GM12892 (cell line): Measurements from ENCODE around the gene DNMT1.
A peak's percentile ranks its signal among the peaks of the same experiment; 100 is the strongest.

ENCODE experiments used
- DNase-seq: peaks from one replicate; pipeline ENCODE4 v3.0.0; 2011; ENCODE audit not compliant: insufficient read length
- FAIRE-seq: peaks from 2 replicates; lab custom pipeline; 2011; peaks lifted over from hg19 to GRCh38; lab: Jason Lieb, UNC
- POLR2A ChIP-seq: IDR thresholded peaks from 2 replicates; pipeline ENCODE4 v1.6.1; 2011; ENCODE audit warnings: low read depth, low read length, control low read depth
- POLR2AphosphoS5 ChIP-seq: IDR thresholded peaks from 2 replicates; pipeline ENCODE4 v1.6.1; 2011; ENCODE audit warnings: low read depth, low read length, control low read depth
- TAF1 ChIP-seq: IDR thresholded peaks from 2 replicates; pipeline ENCODE4 v1.6.1; 2011; ENCODE audit warnings: low read depth, mild to moderate bottlenecking, control low read depth, low read length, borderline replicate concordance

The DNMT1 gene

GRCh38 chr19:10134040-10134439, 60.7 kb downstream of the DNMT1 start:
- no peak for DNase-seq
- TF ChIP-seq POLR2AphosphoS5 (no peak), POLR2A (no peak; the same call in 1 of the 2 replicates), TAF1 (no peak)
- FAIRE-seq = no peak

GRCh38 chr19:10133596-10133995, 61.2 kb downstream of the DNMT1 start:
- FAIRE-seq = no peak
- no peak for TF ChIP-seq POLR2AphosphoS5
- no peak for TF ChIP-seq TAF1
- TF ChIP-seq POLR2A = no peak
- no peak for DNase-seq

DNA sequence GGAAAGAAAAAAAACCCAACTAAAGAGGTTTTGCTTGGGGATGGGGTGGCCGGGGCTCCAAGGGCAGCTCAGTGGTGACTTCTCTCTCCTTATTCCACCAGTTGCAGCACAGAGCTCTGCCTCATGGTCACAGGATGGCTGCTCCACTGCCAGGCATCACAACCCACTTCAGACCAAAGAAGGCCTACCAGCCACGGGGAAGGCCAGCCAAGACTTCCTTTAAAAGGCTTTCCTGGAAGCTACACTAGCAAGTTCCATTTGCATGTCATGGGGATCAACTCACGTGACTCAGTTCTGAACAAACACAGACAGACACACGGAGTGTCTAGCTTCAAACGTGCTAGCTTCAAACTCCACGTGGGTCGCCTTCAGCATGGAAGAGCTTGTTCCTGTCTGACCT, 61.8 kb downstream of the DNMT1 start:
- FAIRE-seq (no peak), DNase-seq (no peak)
- TF ChIP-seq POLR2AphosphoS5 (no peak), TAF1 (no peak), POLR2A (no peak)

- FAIRE-seq (no peak), DNase-seq (no peak)
- no peak for TF ChIP-seq TAF1
- no peak for TF ChIP-seq POLR2AphosphoS5
- no peak for TF ChIP-seq POLR2A
Observed at GRCh38 chr19:10126213-10126639, 68.5 kb downstream of the DNMT1 start.

GRCh38 chr19:10124429-10124828, 70.3 kb downstream of the DNMT1 start:
- FAIRE-seq (no peak), DNase-seq (no peak)
- no peak for TF ChIP-seq TAF1
- no peak for TF ChIP-seq POLR2AphosphoS5
- TF ChIP-seq POLR2A = no peak

DNA sequence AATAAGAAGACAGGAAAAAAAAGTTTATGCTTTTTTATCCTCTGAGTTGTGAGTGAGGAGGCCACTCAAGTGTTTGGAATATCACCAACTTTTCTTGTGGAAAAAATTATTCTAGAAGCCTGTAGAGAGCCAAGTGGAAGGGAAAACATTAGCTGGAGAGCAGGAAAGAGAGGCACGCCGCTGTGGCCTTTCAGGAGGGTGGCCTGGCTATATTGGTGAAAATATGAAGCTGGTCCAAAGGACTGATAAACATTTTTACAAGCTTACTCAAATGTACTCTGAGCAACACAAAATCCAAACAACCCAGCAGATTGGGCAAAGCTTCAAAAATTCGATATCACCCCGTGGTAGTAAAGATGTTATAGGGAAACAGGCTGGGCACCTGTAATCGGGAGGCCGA, 72.7 kb downstream of the DNMT1 start:
- DNase-seq (no peak), FAIRE-seq (no peak)
- TF ChIP-seq POLR2AphosphoS5 = no peak
- TF ChIP-seq POLR2A = no peak

- TF ChIP-seq POLR2AphosphoS5 = no peak
- no peak for TF ChIP-seq POLR2A
- TF ChIP-seq TAF1 = no peak
- FAIRE-seq = no peak
- no peak for DNase-seq
Observed at GRCh38 chr19:10120538-10121189, 74.1 kb downstream of the DNMT1 start.

DNA sequence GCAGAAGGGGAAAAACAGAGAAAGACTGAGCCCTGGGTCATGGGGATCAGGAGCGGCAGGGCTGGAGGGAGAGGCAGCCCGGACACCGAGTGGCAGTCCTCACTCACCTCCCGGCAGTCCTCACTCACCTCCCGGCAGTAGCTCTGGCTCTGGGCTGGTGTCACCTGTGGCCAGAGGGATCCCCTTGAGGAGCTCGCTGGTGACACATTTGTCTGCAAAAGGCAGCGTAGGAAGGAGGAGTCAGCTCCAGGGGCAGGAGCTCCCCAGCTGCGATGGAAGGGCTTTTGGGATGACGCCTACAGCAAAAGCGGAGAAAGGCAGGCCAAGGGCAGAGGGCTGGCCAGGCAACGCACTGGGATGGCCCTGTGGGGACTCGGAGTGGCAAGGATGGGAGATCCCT, 75.8 kb downstream of the DNMT1 start:
- DNase-seq (no peak), FAIRE-seq (no peak)
- TF ChIP-seq POLR2AphosphoS5 (no peak), POLR2A (no peak), TAF1 (no peak)

GRCh38 chr19:10116866-10117616, 77.7 kb downstream of the DNMT1 start:
- FAIRE-seq (no peak), DNase-seq (no peak)
- no peak for TF ChIP-seq TAF1
- no peak; the same call in 1 of the 2 replicates for TF ChIP-seq POLR2AphosphoS5
- TF ChIP-seq POLR2A = no peak

DNA sequence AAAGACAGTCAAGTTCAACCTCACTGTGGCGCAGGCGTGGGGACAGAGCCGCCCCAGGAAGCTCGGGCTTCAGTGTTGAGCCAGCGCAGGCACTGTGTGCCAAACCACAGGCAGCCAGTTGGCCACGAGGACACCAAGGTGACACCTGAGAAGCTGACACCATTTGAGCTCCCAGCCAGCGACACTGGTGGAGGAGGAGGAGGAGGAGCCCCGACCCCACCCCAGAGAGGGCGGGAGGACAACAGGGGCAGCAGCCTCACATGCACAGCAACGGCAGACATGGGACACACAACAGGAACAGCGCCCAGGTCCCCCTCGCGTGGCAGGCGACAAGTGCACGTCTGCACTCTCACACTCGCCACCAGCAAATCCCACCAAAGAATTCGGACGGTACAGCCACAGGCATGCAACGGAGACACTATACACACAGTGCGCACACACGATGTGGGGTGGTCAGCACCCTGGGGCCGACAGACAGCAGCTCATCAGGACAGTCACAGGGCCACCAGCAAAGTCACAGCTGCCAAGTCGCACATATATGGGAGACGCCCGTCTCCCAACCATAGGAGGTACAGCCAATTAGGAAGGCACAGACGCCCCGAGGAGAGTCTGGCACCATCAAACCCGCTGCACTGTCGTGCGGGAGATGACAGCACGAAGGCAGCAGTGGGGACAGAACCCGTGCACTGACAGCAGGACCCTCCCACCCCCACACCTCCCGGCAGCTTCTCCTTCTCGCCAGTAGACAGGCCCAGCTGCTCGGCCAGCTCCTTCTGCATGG, 78.5 kb downstream of the DNMT1 start:
- DNase-seq = no peak
- TF ChIP-seq TAF1 (no peak), POLR2AphosphoS5 (peak; percentile 95), POLR2A (peak; percentile 62; the same call in 1 of the 2 replicates)
- FAIRE-seq = no peak

- DNase-seq = no peak
- FAIRE-seq = no peak
- TF ChIP-seq POLR2AphosphoS5 = peak; percentile 95
- peak; percentile 92 for TF ChIP-seq POLR2A
- no peak for TF ChIP-seq TAF1
Observed at GRCh38 chr19:10115392-10116084, 79.2 kb downstream of the DNMT1 start.
